GM12801 (cell line): ENCODE data around the gene DDX24.

ENCODE experiments used
- TF ChIP-seq, protein P1 (sequence below): IDR thresholded peaks from one replicate; pipeline ENCODE4 v1.5.1; 2011; ENCODE audit warnings: control low read depth; ENCODE audit not compliant: insufficient read length; ENCODE audit errors: extremely low read depth

DDX24 gene

DNA sequence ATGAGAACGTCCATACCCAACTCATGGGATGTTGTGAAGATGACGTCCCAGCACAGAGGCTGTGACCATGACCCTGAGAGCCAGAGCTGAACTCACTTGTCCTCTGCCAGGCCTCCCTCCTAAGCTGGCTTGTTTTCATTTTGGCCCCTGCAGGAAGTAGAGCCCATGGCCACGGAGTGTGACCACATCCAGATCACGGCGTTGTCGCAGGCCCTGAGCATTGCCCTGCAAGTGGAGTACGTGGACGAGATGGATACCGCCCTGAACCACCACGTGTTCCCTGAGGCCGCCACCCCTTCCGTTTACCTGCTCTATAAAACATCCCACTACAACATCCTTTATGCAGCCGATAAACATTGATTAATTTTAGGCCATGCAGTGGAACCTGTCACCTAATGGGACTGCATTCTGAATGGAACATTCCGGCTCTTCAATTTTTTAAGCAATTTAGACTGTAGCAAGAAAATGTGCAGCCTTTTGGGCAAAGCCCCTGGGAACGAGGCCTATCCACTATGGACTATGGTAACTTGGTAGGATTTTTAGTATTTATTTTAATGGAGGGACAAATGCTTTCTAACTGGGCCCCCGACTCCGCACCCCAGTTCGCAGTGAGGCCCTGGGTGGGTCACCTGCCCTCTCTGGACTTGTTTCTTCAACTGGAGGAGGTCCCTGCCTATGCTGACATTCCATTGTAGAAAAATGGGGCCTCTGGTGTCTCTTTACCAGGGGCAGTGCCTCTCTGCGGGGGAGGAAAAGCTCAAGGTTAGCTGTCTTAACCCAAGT lies 35.2 kb downstream of the DDX24 start:
- TF ChIP-seq, protein P1, sequence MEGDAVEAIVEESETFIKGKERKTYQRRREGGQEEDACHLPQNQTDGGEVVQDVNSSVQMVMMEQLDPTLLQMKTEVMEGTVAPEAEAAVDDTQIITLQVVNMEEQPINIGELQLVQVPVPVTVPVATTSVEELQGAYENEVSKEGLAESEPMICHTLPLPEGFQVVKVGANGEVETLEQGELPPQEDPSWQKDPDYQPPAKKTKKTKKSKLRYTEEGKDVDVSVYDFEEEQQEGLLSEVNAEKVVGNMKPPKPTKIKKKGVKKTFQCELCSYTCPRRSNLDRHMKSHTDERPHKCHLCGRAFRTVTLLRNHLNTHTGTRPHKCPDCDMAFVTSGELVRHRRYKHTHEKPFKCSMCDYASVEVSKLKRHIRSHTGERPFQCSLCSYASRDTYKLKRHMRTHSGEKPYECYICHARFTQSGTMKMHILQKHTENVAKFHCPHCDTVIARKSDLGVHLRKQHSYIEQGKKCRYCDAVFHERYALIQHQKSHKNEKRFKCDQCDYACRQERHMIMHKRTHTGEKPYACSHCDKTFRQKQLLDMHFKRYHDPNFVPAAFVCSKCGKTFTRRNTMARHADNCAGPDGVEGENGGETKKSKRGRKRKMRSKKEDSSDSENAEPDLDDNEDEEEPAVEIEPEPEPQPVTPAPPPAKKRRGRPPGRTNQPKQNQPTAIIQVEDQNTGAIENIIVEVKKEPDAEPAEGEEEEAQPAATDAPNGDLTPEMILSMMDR = no peak

DNA sequence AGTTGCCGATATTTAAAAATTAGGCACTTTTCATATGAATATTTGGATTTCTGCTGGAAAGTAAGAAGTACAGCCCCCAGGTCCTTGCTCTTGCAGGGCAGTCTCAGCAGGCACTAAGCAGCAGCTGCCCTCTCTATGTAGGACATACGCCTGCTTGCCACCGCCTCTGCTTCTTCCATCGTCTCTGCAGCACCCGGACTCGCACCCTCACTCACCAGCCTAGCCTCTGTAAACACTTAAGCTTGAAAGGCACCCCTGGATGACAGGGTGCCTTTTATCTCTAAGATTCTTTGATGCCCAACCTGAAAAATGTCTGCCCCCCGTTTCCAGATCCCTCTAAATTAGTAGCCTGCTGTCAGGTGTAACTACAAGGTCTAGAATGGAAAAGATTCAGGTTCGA lies 35.9 kb downstream of the DDX24 start:
- TF ChIP-seq, protein P1 = no peak

DNA sequence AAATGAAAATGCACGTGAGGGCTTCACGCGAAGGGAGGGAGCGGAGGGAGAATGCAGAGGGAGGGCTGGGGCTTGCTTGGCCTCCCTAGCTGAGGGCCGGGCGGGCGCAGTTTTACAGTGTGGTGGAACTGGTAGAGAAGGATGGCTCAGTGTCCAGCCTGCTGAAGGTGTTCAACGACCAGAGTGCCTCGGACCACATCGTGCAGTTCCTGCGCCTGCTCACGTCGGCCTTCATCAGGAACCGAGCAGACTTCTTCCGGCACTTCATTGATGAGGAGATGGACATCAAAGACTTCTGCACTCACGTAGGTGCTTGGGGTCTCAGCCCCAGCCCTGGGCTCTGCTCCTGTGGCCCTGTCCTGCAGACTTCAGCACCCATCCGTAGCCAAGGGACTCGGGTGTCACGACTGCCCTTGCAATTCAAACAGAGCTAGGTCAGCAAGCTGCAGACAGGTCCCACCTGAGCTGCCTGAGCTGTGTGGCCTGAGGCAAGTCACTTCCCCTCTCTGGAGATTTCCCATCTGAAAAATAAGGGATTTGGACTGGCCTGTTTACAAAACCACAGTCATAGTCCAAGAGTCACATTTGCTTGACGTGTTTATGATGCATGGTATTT lies 36.4 kb downstream of the DDX24 start:
- TF ChIP-seq, protein P1 = no peak

DNA sequence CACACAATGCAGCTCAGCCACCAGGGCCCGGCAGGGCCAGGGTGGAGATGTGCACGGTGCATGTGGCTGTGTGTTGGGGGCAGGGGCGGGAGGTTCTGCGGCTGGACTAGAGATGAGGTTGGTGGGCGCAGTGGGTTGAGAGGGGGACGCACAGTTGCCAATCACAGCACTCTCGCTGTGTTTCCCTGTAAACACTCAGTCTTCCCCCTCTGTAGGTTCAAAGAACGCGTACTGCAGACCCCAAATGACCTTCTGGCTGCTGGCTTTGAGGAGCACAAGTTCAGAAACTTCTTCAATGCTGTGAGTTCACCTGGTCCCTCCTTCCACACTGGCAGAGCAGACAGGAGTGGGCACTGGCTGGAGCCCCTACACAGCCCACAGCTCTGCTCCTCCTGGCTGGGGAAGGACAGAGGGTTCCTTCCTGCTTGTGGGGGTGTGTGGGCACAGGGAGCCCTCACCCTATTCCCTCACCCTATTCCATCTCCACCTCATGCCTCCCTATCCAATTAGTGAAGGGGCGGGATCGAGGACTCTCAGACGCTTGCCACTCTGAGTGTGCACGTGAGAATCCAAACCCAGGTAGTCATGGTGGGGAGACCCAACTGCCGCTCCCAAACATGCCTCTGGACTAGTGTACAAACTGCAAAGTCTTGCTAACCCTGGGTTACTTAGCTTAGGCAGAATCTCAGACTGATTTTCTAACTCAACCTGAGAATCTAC lies 37.1 kb downstream of the DDX24 start:
- TF ChIP-seq, protein P1 = no peak

DNA sequence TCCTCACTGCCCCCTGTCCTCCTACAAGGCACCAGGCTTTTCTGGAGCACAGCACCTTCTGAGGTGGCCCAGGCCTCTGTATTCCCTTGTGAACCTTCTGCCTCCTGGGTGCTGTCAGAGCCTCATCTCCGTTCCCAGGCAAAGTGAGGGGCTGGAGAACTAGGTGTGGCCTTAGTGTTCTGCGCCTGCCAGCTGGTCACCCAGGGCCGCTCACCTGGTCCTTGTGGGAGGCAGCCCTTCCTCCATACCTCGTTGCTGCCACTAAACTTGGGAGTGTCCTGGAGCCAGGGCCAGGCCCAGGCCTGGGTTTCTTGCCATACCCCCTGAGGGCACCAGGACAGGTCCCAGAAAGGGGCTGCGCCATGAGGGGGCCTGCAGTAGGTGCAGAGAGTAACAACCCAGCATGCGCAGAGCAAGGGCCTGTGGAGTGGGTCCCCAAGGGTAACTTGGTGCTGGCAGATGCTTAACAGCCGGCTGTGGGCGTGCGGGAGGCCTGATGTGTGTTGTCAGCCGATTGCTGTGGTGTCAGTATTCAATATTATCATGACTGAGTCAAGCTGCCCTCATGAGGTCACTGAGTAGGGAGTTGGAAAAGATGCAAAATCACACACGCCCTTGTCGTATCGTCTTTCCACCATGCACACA lies 37.8 kb downstream of the DDX24 start:
- TF ChIP-seq, protein P1 = no peak

DNA sequence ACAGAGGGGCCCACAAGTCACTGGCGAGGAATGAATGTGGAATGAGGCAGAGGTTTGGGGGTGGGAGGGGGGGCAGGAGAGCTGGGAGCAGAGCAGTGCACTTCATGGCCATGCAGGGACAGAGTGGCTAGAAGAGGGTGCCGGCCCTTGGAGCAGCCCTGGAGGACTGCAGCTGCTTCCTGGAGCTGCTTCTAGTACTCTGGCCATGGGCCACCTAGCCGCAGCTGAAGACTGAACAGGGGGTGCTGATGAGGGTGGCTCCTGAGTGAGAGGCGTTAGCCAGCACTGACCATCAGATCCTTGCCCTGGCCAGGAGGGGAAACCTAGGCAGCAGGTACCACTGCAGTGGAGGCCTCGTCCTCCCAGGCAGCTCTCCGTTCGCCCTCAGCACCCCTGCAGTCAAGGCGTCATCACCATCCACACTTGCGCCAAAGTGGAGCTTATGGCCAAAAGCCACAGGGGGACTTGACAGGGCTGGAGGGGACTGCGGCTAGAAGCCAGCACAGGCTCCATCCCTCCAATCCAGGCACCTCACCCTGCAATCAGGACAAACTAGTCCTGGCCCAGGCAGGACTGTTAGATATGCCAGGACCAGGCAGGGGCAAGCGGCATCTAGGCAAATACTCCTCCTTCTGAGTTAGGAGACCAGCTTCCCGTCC lies 38.4 kb downstream of the DDX24 start:
- TF ChIP-seq, protein P1 = no peak
